Activated CD4-positive, CD25-positive, alpha-beta regulatory T cell treated with anti-CD3 and anti-CD28 coated beads, Interleukin-2, amount 50 U/mL, for 16 hours (primary cell): ENCODE measurements around the gene ZNF608.

Source experiments
- DNase-seq: peaks from one replicate; pipeline ENCODE4 v3.0.0-alpha.2; 2020; ENCODE audit warnings: low read depth, low spot score

The ZNF608 gene

GRCh38 chr5:124719113-124719967 lies 27.1 kb downstream of the ZNF608 start:
- DNase-seq: no peak

GRCh38 chr5:124718380-124718789 lies 28.1 kb downstream of the ZNF608 start:
- no peak for DNase-seq

GRCh38 chr5:124716169-124716568 lies 30.3 kb downstream of the ZNF608 start:
- DNase-seq: no peak

GRCh38 chr5:124714910-124715309 lies 31.5 kb downstream of the ZNF608 start:
- DNase-seq: no peak

- no peak for DNase-seq
Observed at GRCh38 chr5:124713595-124713994, 32.8 kb downstream of the ZNF608 start.

- no peak for DNase-seq
Observed at GRCh38 chr5:124712731-124713305, 33.6 kb downstream of the ZNF608 start.

GRCh38 chr5:124708086-124708485 lies 38.4 kb downstream of the ZNF608 start:
- no peak for DNase-seq

- no peak for DNase-seq
Observed at GRCh38 chr5:124707520-124707919, 38.9 kb downstream of the ZNF608 start.

- no peak for DNase-seq
Observed at GRCh38 chr5:124706729-124707361, 39.6 kb downstream of the ZNF608 start.

GRCh38 chr5:124706051-124706450 lies 40.4 kb downstream of the ZNF608 start:
- no peak for DNase-seq

- no peak for DNase-seq
Observed at GRCh38 chr5:124705577-124705976, 40.9 kb downstream of the ZNF608 start.

GRCh38 chr5:124704594-124705284 lies 41.7 kb downstream of the ZNF608 start:
- DNase-seq: no peak

- DNase-seq: no peak
Observed at GRCh38 chr5:124703995-124704394, 42.4 kb downstream of the ZNF608 start.

GRCh38 chr5:124702525-124702924 lies 43.9 kb downstream of the ZNF608 start:
- DNase-seq: no peak

- no peak for DNase-seq
Observed at GRCh38 chr5:124701873-124702425, 44.5 kb downstream of the ZNF608 start.

GRCh38 chr5:124701016-124701415 lies 45.4 kb downstream of the ZNF608 start:
- DNase-seq: no peak

- DNase-seq: no peak
Observed at GRCh38 chr5:124700333-124700732, 46.1 kb downstream of the ZNF608 start.

GRCh38 chr5:124698770-124699169 lies 47.7 kb downstream of the ZNF608 start:
- DNase-seq: no peak

GRCh38 chr5:124697933-124698591 lies 48.4 kb downstream of the ZNF608 start:
- no peak for DNase-seq

GRCh38 chr5:124697501-124697900 lies 48.9 kb downstream of the ZNF608 start:
- DNase-seq: no peak

- no peak for DNase-seq
Observed at GRCh38 chr5:124696898-124697297, 49.5 kb downstream of the ZNF608 start.
